ENCODE results near the gene LTB. TPM values are rescaled to one million over a fixed set of nuclear protein-coding genes. Genes with fewer than 3 reads are reported as not detected.

The LTB gene
- total and polyA plus RNA-seq, 2 donors (not counting 3 experiments of a cell fraction or from before 2014, with no cell fraction given) = 1.2 to 2.1 TPM

DNA sequence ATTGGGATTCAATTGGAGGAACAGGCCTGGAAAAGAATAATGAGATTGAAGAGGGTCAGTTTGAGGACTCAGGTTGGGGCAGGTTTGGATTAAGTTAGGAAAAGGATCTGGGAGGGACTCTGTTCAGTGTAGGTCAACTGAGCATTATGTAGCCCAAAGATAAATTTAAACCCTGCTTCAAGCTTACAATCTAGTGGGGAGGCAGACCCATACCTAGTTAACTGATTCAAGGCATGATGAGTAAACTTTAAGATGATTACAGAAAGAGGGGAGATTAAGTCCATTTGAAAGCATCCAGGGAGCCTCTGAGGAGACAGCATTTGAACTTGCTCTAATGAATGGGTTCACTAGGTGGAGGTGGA is 21.5 kb downstream of the LTB start:
- no peaks in the 10 kb centered on the region for H4K20me1 ChIP-seq (replicated peaks; ENCODE audit: control insufficient read depth, extremely low read depth, insufficient read depth, low read length)

More for the DNA sequence above, 21.5 kb downstream of the LTB start:
- TSS peak; percentile 41 for BruUV-seq (replicated peaks)
- intact Hi-C loops (cut with micrococcal nuclease) (loop anchor here (1.0 kb wide), 4 partner anchors 9 to 34 kb away; partner anchors contain the start of gene NFKBIL1), dilution Hi-C loops (cut with MboI; ENCODE audit: extremely low pct_ligation_motif_present, low sequenced_read_pairs) (no loop called here)
- no peaks in the 10 kb centered on the region for H3K9me1 ChIP-seq (replicated peaks; ENCODE audit: control insufficient read depth, extremely low read depth, insufficient read depth, low read length)
- H3K4me1 ChIP-seq (ENCODE audit: control insufficient read depth, extremely low read depth, insufficient read depth, low read length) = peaks cover 69% of the 10 kb centered on the region
- H2AFZ ChIP-seq (ENCODE audit: low read depth, low read length) = no peak overlapping the region
- POLR2A ChIA-PET = interaction anchor here (0.5 kb wide), 1 partner anchor 66 kb away, joined by 8 read pairs; no protein-coding TSS in a partner anchor
- H3K27ac ChIP-seq (ENCODE audit: insufficient read depth, low read depth, low read length) = peak overlapping the region; percentile 98
- CTCF ChIA-PET = interaction anchor here (3.5 to 31.0 kb wide), 2 partner anchors 10 to 28 kb away, joined by 31 to 1517 read pairs; partner anchors contain the start of genes LST1, LTB, NCR3 and TNF
- no peak for FAIRE-seq
- H3K4me3 ChIP-seq (replicated peaks in 1 of 3; ENCODE audit: insufficient read depth in 1 of 3, low read depth in 1 of 3, low read length in 3 of 3) = no peak overlapping the region
- H3K79me2 ChIP-seq (ENCODE audit: control insufficient read depth, insufficient read depth, low read length) = peaks cover 7% of the 10 kb centered on the region
- H3K27me3 ChIP-seq (ENCODE audit: control insufficient read depth in 2 of 2, insufficient read depth in 2 of 2, low read length in 2 of 2) = no peaks in the 10 kb centered on the region
- H3K36me3 ChIP-seq (ENCODE audit: control insufficient read depth in 2 of 2, extremely low read depth in 1 of 2, insufficient read depth in 2 of 2, low read length in 2 of 2) = peaks cover 2 to 10% of the 10 kb centered on the region in 2 experiments
- H3K4me2 ChIP-seq (ENCODE audit: insufficient read depth, low read length) = peak overlapping the region; percentile 90
- peak overlapping the region; percentile 22 for H3K9ac ChIP-seq (replicated peaks; ENCODE audit: extremely low read depth, insufficient read depth, low read length)
- TF ChIP-seq POLR2AphosphoS5 (IDR thresholded peaks at IDR 0.05; ENCODE audit: insufficient read depth, low read depth, low read length) (no peak), GATA2 (IDR thresholded peaks at IDR 0.05; ENCODE audit: insufficient read depth, insufficient read length, low read depth, low read length) (no peak), POLR2A (IDR thresholded peaks at IDR 0.05; ENCODE audit: low read depth, low read length) (no peak), MYC (IDR thresholded peaks at IDR 0.05; ENCODE audit: low read depth, low read length) (no peak), JUN (IDR thresholded peaks at IDR 0.05; ENCODE audit: borderline replicate concordance, insufficient read depth, insufficient read length, low read depth) (no peak), EZH2 (IDR thresholded peaks at IDR 0.05; ENCODE audit: borderline replicate concordance, low read depth, low read length, severe bottlenecking) (no peak), FOS (IDR thresholded peaks at IDR 0.05; ENCODE audit: borderline replicate concordance, insufficient read depth, low read length) (no peak)
- TF ChIP-seq, protein P1, sequence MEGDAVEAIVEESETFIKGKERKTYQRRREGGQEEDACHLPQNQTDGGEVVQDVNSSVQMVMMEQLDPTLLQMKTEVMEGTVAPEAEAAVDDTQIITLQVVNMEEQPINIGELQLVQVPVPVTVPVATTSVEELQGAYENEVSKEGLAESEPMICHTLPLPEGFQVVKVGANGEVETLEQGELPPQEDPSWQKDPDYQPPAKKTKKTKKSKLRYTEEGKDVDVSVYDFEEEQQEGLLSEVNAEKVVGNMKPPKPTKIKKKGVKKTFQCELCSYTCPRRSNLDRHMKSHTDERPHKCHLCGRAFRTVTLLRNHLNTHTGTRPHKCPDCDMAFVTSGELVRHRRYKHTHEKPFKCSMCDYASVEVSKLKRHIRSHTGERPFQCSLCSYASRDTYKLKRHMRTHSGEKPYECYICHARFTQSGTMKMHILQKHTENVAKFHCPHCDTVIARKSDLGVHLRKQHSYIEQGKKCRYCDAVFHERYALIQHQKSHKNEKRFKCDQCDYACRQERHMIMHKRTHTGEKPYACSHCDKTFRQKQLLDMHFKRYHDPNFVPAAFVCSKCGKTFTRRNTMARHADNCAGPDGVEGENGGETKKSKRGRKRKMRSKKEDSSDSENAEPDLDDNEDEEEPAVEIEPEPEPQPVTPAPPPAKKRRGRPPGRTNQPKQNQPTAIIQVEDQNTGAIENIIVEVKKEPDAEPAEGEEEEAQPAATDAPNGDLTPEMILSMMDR (IDR thresholded peaks at IDR 0.05; ENCODE audit: extremely low read depth in 1 of 2, insufficient read depth in 1 of 2, low read depth in 1 of 2, low read length in 2 of 2) = no peak
- TF ChIP-seq, protein P2, sequence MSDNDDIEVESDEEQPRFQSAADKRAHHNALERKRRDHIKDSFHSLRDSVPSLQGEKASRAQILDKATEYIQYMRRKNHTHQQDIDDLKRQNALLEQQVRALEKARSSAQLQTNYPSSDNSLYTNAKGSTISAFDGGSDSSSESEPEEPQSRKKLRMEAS (IDR thresholded peaks at IDR 0.05; ENCODE audit: insufficient read depth, insufficient read length) = no peak
- H3K9me3 ChIP-seq (replicated peaks; ENCODE audit: control insufficient read depth, insufficient read depth, low read length) = no peaks in the 10 kb centered on the region
- DNase-seq (ENCODE audit: low read depth, low spot score) = no peak
